CD4-positive, alpha-beta T cell treated with Interleukin-4 for 4 hours (primary cell): Measurements from ENCODE around the gene ATP2B2.

Experiments
- DNase-seq: peaks from one replicate; pipeline ENCODE4 v3.0.0-alpha.2; 2020

ATP2B2 gene

GRCh38 chr3:10492364-10493201, 12.8 kb downstream of the ATP2B2 start:
- no peak for DNase-seq

GRCh38 chr3:10489746-10490483, 15.5 kb downstream of the ATP2B2 start:
- no peak for DNase-seq

- DNase-seq: no peak
Measured at GRCh38 chr3:10487988-10488633, 17.3 kb downstream of the ATP2B2 start.

GRCh38 chr3:10485806-10486205, 19.6 kb downstream of the ATP2B2 start:
- no peak for DNase-seq

GRCh38 chr3:10485380-10485779, 20.0 kb downstream of the ATP2B2 start:
- no peak for DNase-seq

- no peak for DNase-seq
Measured at GRCh38 chr3:10484709-10485108, 20.7 kb downstream of the ATP2B2 start.

- DNase-seq: no peak
Measured at GRCh38 chr3:10483686-10484345, 21.6 kb downstream of the ATP2B2 start.

GRCh38 chr3:10483364-10483675, 22.1 kb downstream of the ATP2B2 start:
- no peak for DNase-seq

GRCh38 chr3:10482631-10483363, 22.6 kb downstream of the ATP2B2 start:
- DNase-seq: no peak

GRCh38 chr3:10480871-10481378, 24.5 kb downstream of the ATP2B2 start:
- DNase-seq: no peak

GRCh38 chr3:10479311-10479710, 26.1 kb downstream of the ATP2B2 start:
- no peak for DNase-seq

GRCh38 chr3:10475983-10476382, 29.4 kb downstream of the ATP2B2 start:
- DNase-seq: no peak

- DNase-seq: no peak
Measured at GRCh38 chr3:10474847-10475246, 30.5 kb downstream of the ATP2B2 start.

GRCh38 chr3:10474275-10474646, 31.1 kb downstream of the ATP2B2 start:
- no peak for DNase-seq

- no peak for DNase-seq
Measured at GRCh38 chr3:10473581-10474274, 31.7 kb downstream of the ATP2B2 start.

GRCh38 chr3:10472877-10473440, 32.4 kb downstream of the ATP2B2 start:
- DNase-seq: no peak

GRCh38 chr3:10471054-10471688, 34.2 kb downstream of the ATP2B2 start:
- no peak for DNase-seq

- DNase-seq: no peak
Measured at GRCh38 chr3:10470120-10471053, 35.0 kb downstream of the ATP2B2 start.

GRCh38 chr3:10469441-10470119, 35.8 kb downstream of the ATP2B2 start:
- no peak for DNase-seq
